SK-N-SH (cell line): ENCODE data around the gene OR6N2. TPM values are rescaled to one million over a fixed set of nuclear protein-coding genes. Genes with fewer than 3 reads are reported as not detected.

Source experiments
- CTCF ChIA-PET: fragments of 300-600, 350-600 bp; formaldehyde crosslinking; extraction: SDS; loops from one replicate; lab custom pipeline; 2021; lab: Yijun Ruan, JAX
- POLR2A ChIA-PET: fragments of 350-600 bp; sonication (Branson Sonifier 250); formaldehyde crosslinking; extraction: SDS; loops from one replicate; lab custom pipeline; 2020; ENCODE audit warnings: antibody characterized with exemption, inconsistent platforms; lab: Yijun Ruan, JAX
- DNase-seq: peaks from one replicate; pipeline ENCODE4 v3.0.0; 2012
- H2AFZ ChIP-seq: fragments of 200-600 bp; sonication (generic); 2 replicates; pipeline ENCODE4 v1.8.1; 2016; ENCODE audit warnings: antibody characterized with exemption, mild to moderate bottlenecking, low read depth
- H3F3A ChIP-seq: fragments of 200-600 bp; sonication (generic); replicated peaks from 2 replicates; pipeline ENCODE3; 2016; ENCODE audit warnings: antibody characterized with exemption, mild to moderate bottlenecking; ENCODE audit not compliant: insufficient read depth
- H3K27ac ChIP-seq, 2 experiments: fragments of 200-500 bp in 1 of 2; fragments of 200-600 bp in 1 of 2; sonication (Bioruptor generic) in 1 of 2; sonication (generic), shearing (Covaris generic) in 1 of 2; 2 replicates each; pipeline versions ENCODE4 v1.5.1 to v1.6.1; 2014 to 2016; ENCODE audit warnings: low read depth in 2 of 2, inconsistent platforms in 1 of 2, low read length in 1 of 2, mild to moderate bottlenecking in 1 of 2, mixed read lengths in 1 of 2
- H3K27me3 ChIP-seq: fragments of 200-600 bp; sonication (generic), shearing (Covaris generic); 2 replicates; pipeline ENCODE4 v1.6.1; 2016; ENCODE audit warnings: mixed run types; ENCODE audit not compliant: insufficient read depth
- H3K36me3 ChIP-seq, 2 experiments: fragments of 200-500 bp in 1 of 2; fragments of 200-600 bp in 1 of 2; sonication (Bioruptor generic) in 1 of 2; sonication (generic) in 1 of 2; replicated peaks in 1 of 2; 2 replicates each; pipeline versions ENCODE3 to v1.5.1; 2014 to 2016; ENCODE audit warnings: low read length in 1 of 2, mild to moderate bottlenecking in 1 of 2; ENCODE audit not compliant: insufficient read depth in 2 of 2, control insufficient read depth in 1 of 2
- H3K4me1 ChIP-seq, 2 experiments: fragments of 200-500 bp in 1 of 2; fragments of 200-600 bp in 1 of 2; sonication (Bioruptor generic) in 1 of 2; sonication (generic), shearing (Covaris generic) in 1 of 2; 2 replicates each; pipeline versions ENCODE4 v1.5.1 to v1.6.1; 2014 to 2016; ENCODE audit warnings: low read depth in 1 of 2, low read length in 1 of 2, mixed run types in 1 of 2; ENCODE audit not compliant: insufficient read depth in 2 of 2, control insufficient read depth in 1 of 2
- H3K4me2 ChIP-seq: fragments of 200-600 bp; sonication (generic), shearing (Covaris generic); 2 replicates; pipeline ENCODE4 v1.6.1; 2017; ENCODE audit warnings: mixed run types
- H3K4me3 ChIP-seq, 2 experiments: fragments of 200-500 bp in 1 of 2; fragments of 200-600 bp in 1 of 2; sonication (Bioruptor generic) in 1 of 2; sonication (generic), shearing (Covaris generic) in 1 of 2; 2 replicates each; pipeline versions ENCODE4 v1.5.1 to v1.8.1; 2014 to 2016; ENCODE audit warnings: low read depth in 2 of 2, inconsistent platforms in 1 of 2, low read length in 1 of 2, mild to moderate bottlenecking in 1 of 2, mixed read lengths in 1 of 2, moderate library complexity in 1 of 2
- H3K79me2 ChIP-seq: fragments of 200-600 bp; sonication (generic); 2 replicates; pipeline ENCODE4 v1.8.1; 2017; ENCODE audit warnings: mild to moderate bottlenecking; ENCODE audit not compliant: insufficient read depth
- H3K9ac ChIP-seq: fragments of 200-600 bp; sonication (generic); 2 replicates; pipeline ENCODE4 v1.6.1; 2017; ENCODE audit warnings: mixed run types
- H3K9me2 ChIP-seq: fragments of 200-600 bp; sonication (generic); 2 replicates; pipeline ENCODE4 v1.6.1; 2017; ENCODE audit warnings: mixed run types
- H3K9me3 ChIP-seq: fragments of 200-600 bp; sonication (generic); 2 replicates; pipeline ENCODE4 v1.6.1; 2017; ENCODE audit warnings: mixed run types, mild to moderate bottlenecking, moderate library complexity
- H4K20me1 ChIP-seq: fragments of 200-600 bp; sonication (generic); 2 replicates; pipeline ENCODE4 v1.6.1; 2017; ENCODE audit warnings: mild to moderate bottlenecking, mixed run types; ENCODE audit not compliant: insufficient read depth
- CTCF ChIP-seq: fragments of 200-600 bp; sonication (generic); IDR thresholded peaks from 2 replicates; pipeline ENCODE4 v1.6.1; 2017; ENCODE audit warnings: antibody characterized with exemption, mild to moderate bottlenecking, moderate library complexity
- ELF1 ChIP-seq: IDR thresholded peaks from 2 replicates; pipeline ENCODE4 v1.4.0; 2012
- FOSL2 ChIP-seq: IDR thresholded peaks from 2 replicates; pipeline ENCODE4 v1.4.0; 2012; ENCODE audit warnings: low read depth, mild to moderate bottlenecking, moderate library complexity, borderline replicate concordance
- FOXJ3 ChIP-seq: sonication (generic); formaldehyde crosslinking; IDR thresholded peaks from 2 replicates; pipeline ENCODE4 v1.5.1; 2020; ENCODE audit warnings: mild to moderate bottlenecking, missing genetic modification reagents
- JUND ChIP-seq: IDR thresholded peaks from 2 replicates; pipeline ENCODE4 v1.4.0; 2012
- MAX ChIP-seq: IDR thresholded peaks from 2 replicates; pipeline ENCODE4 v1.4.0; 2012; ENCODE audit warnings: low read depth
- MXI1 ChIP-seq: IDR thresholded peaks from 2 replicates; pipeline ENCODE4 v1.6.1; 2012; ENCODE audit warnings: mild to moderate bottlenecking, low read depth, low read length, improper control_type of control experiment
- PBX3 ChIP-seq: IDR thresholded peaks from 2 replicates; pipeline ENCODE4; 2012
- RXRA ChIP-seq: IDR thresholded peaks from 2 replicates; pipeline ENCODE4 v1.4.0; 2012; ENCODE audit warnings: low read depth, mild to moderate bottlenecking, borderline replicate concordance
- SIN3A ChIP-seq: IDR thresholded peaks from 2 replicates; pipeline ENCODE4 v1.6.1; 2012; ENCODE audit warnings: low read depth, mild to moderate bottlenecking, low read length, moderate library complexity, borderline replicate concordance
- USF1 ChIP-seq: IDR thresholded peaks from 2 replicates; pipeline ENCODE4 v1.4.0; 2012; ENCODE audit warnings: low read depth, borderline replicate concordance
- ZBTB33 ChIP-seq: IDR thresholded peaks from 2 replicates; pipeline ENCODE4 v1.4.0; 2012; ENCODE audit warnings: low read depth, borderline replicate concordance
- WGBS: methylation state at CpG from one replicate; pipeline ENCODE4 v1.1.6; 2017; ENCODE audit warnings: low lambda C conversion rate; 5-methylcytosine and 5-hydroxymethylcytosine counted together
- polyA plus RNA-seq, 3 experiments: library from polyadenylated mRNA; depleted of rRNA; stranded (reverse); fragments of >200 nt; gene quantifications; 2 replicates each; pipeline ENCODE4 v1.2.3, GENCODE V29; 2012
- small RNA-seq, 7 experiments: library from RNA; depleted of rRNA; stranded (forward); fragments of <200 nt; gene quantifications; one replicate each; pipeline ENCODE3, GENCODE V24; 2012

OR6N2 gene
- polyA plus RNA-seq, 1 of the 3 experiments (the other 2 are of a cell fraction), result not detected

GRCh38 chr1:158724442-158724841 is 56.6 kb downstream of the OR6N2 start:
- POLR2A ChIA-PET, result no interaction called here

More at GRCh38 chr1:158724442-158724841, 56.6 kb downstream of the OR6N2 start:
- Histone ChIP-seq H3K9ac (no peak overlapping the region), H3K4me3 (no peak overlapping the region), H4K20me1 (no peaks in the 10 kb centered on the region), H2AFZ (no peak overlapping the region), H3K4me1 (no peaks in the 10 kb centered on the region), H3K36me3 (no peaks in the 10 kb centered on the region), H3K27ac (no peak overlapping the region), H3K4me2 (no peak overlapping the region), H3F3A (no peaks in the 10 kb centered on the region), H3K9me3 (no peaks in the 10 kb centered on the region), H3K9me2 (no peaks in the 10 kb centered on the region), H3K79me2 (no peaks in the 10 kb centered on the region), H3K27me3 (peaks cover 10% of the 10 kb centered on the region)
- DNase-seq, result no peak
- CTCF ChIA-PET, result no interaction called here
- 10% methylated on average over 5 of the region's 5 CpGs for WGBS
- TF ChIP-seq ELF1, result no peak
- no peak for TF ChIP-seq PBX3
- TF ChIP-seq FOSL2, result no peak
- TF ChIP-seq MXI1, result no peak
- TF ChIP-seq ZBTB33, result no peak
- TF ChIP-seq FOXJ3, result no peak
- TF ChIP-seq JUND, result no peak
- TF ChIP-seq USF1, result no peak
- no peak for TF ChIP-seq RXRA
- TF ChIP-seq SIN3A, result no peak
- no peak for TF ChIP-seq CTCF
- TF ChIP-seq MAX, result no peak

Small RNAs within 50 kb of the gene (small RNA-seq; reads per million reads assigned to genes)
- gene OR2AQ1P, result 0 reads per million in 7 experiments

Other genes starting within 250 kb of the OR6N2 start
- gene OR6Y1, start 226.8 kb downstream of the OR6N2 start, polyA plus RNA-seq (2012; rRNA removed), result not detected in 2 replicates
- not detected in 2 replicates for gene OR6P1, start 210.6 kb downstream of the OR6N2 start, polyA plus RNA-seq (2012; rRNA removed)
- not detected in 2 replicates for gene OR10X1, start 201.3 kb downstream of the OR6N2 start, polyA plus RNA-seq (2012; rRNA removed)
- gene OR10Z1, start 175.9 kb downstream of the OR6N2 start, polyA plus RNA-seq (2012; rRNA removed), result not detected in 2 replicates
- not detected in 2 replicates for gene SPTA1, start 94.5 kb downstream of the OR6N2 start, polyA plus RNA-seq (2012; rRNA removed)
- not detected in 2 replicates for gene OR6K2, start 80.6 kb downstream of the OR6N2 start, polyA plus RNA-seq (2012; rRNA removed)
- not detected in 2 replicates for gene OR6K3, start 60.5 kb downstream of the OR6N2 start, polyA plus RNA-seq (2012; rRNA removed)
- gene OR6K6, start 26.5 kb downstream of the OR6N2 start, polyA plus RNA-seq (2012; rRNA removed), result not detected in 2 replicates
- gene OR6N1, start 9.0 kb downstream of the OR6N2 start, polyA plus RNA-seq (2012; rRNA removed), result not detected in 2 replicates
- gene MNDA, start 50.1 kb upstream of the OR6N2 start, polyA plus RNA-seq (2012; rRNA removed), result not detected in 2 replicates
- not detected in 2 replicates for gene PYHIN1, start 150.3 kb upstream of the OR6N2 start, polyA plus RNA-seq (2012; rRNA removed)
- 56.1 and 72.4 TPM in 2 replicates for gene IFI16, start 228.7 kb upstream of the OR6N2 start, polyA plus RNA-seq (2012; rRNA removed)